Iris pigment epithelial cell (primary cell): ENCODE measurements around the gene ZNF37A.
A peak's percentile ranks its signal among the peaks of the same experiment; 100 is the strongest.
"Not testable (repeated sequence)": the region's sequence is repeated elsewhere in the genome, so short reads cannot be mapped to it uniquely, and the experiment has no call there.

Experiments
- DNase-seq: peaks from one replicate; pipeline ENCODE4 v3.0.0-alpha.2; 2011; ENCODE audit warnings: low read depth

Gene ZNF37A

GRCh38 chr10:38094158-38094926, at the start of gene ZNF37A:
Gene ZNF37A (plus strand): TSS chr10:38094337. CDS start chr10:38096618, 2,281 bp downstream.
- peak; percentile 99 for DNase-seq

- DNase-seq = no peak
Measured at GRCh38 chr10:38045129-38045528, 49.0 kb upstream of the ZNF37A start.

DNA sequence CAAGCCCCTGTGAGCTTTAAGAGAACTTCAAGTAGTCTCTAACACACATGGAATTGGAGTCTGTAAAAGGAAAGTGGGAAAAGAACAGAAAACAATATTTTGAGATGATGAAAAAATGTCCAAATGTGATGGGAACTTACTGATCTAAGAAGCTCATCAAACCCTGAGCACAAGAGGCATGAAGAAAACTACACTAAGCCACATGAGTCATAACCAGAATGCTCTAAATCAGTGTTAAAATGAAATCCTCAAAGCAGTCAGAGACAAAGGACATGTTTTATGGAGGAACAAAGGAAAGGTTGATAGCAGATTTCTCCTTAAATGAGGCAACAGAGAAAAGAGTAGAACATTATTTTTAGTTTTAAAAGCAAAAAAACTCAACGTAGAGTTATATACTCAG, 46.5 kb upstream of the ZNF37A start:
- peak; percentile 65 for DNase-seq

DNA sequence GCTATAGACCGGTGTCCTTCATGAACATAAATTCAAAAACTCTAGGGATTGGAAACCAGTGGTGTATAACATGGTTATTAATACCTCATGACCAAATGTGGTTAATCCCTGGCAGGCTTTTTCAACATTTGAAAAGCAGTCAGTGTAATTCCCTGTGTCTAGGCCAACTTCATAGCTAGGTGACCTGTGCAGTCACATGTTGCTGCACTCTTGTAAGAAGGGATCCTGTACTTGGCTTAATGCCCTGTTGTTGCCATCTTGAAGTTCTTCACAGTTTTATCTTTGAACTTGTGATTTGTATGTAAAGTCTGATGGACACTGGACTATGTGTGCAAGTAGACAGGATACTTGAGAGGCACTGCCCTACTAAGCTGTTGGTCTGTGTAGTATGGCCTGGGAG, 43.9 kb upstream of the ZNF37A start:
- DNase-seq = no peak

GRCh38 chr10:38054361-38054797, 39.8 kb upstream of the ZNF37A start:
- DNase-seq = peak; percentile 92

- DNase-seq = not testable (repeated sequence)
Measured at GRCh38 chr10:38055274-38055894, 38.8 kb upstream of the ZNF37A start.

DNA sequence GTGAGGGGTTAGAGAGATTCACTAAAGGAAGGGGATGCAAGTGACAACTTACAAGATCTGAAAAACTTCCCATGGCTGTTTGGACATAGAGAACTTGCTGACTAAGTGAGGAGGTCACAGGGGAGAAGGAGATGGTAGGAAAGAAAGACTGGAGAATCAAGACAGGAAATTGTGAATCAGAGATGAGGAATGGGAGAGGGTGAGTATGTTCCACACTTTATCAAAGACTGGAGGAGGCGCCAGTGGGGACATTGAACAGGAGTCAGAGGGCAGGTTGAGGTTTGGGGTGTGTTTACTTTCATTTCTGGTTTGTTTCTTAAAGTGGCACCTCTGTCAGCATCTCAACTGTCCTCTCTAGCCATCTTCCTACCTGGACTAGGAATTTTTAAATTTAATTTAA, 24.5 kb upstream of the ZNF37A start:
- DNase-seq = peak; percentile 92

GRCh38 chr10:38070501-38070900, 23.6 kb upstream of the ZNF37A start:
- DNase-seq = no peak

DNA sequence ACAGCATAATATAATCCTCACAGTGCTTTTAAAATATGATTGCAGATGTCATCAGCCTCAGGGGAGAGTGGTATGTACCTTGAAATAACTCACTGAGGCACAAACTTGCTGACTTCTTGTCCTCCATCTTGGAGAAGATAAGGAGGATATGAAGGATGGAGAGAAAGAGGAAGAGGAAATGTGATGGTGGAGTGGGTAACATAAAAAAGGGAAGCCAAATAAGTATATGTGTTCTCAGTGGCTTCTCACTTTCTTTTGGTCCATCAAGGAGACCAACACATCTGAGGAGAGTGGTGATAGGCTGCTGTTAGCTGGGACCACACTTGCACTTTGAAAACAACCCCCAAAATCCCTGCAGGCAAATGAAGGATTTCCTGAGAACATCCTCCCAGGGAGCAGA, 21.6 kb upstream of the ZNF37A start:
- no peak for DNase-seq

DNA sequence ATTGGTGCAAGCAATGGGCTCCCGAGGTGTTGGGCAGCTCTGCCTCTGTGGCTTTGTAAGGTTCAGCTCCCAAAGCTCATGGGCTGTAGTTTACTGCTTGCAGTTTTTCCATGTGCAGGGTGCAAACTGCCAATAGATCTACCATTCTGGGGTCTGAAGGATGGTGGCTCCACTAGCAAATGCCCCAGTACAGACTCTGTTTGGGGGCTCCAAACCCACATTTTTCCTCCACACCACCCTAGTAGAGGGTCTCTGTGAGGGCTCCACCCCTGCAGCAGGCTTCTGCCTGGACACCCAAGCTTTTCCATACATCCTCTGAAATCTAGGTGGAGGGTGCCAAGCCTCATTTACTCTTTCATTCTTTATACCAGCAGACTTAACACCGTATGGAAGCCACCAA, 17.4 kb upstream of the ZNF37A start:
- DNase-seq = no peak

DNA sequence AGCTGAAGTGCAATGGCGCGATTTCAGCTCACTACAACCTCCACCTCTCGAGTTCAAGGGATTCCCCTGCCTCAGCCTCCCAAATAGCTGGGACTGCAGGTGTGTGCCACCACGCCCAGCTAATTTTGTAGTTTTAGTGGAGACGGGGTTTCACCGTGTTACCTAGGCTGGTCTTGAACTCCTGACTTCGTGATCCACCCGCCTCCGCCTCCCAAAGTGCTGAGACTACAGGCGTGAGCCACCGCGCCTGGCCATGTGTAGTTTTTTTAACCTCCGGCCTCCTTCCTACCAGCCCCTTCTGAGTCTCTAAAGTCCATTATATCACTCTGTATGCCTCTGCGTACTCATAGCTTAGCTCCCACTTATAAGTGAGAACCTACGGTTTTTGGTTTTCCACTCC, 819 bp upstream of the ZNF37A start:
- DNase-seq = not testable (repeated sequence)

DNA sequence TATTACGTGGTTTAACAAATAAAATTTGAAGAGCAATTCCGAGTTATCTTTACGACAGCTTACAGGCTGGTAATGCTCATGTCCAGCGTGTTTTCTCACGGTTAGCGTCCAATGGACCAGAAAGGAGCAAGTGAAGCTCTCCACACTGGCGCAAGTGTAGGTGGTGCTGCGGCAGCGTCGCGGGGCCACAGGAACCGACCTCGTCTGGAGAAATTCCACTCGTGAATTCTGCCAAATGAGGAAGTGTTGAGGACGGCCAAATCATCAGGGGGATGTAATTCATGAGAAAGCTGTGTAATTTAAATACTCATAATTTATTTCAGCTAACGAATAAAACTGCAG, 350 bp upstream of the ZNF37A start:
- no peak for DNase-seq

DNA sequence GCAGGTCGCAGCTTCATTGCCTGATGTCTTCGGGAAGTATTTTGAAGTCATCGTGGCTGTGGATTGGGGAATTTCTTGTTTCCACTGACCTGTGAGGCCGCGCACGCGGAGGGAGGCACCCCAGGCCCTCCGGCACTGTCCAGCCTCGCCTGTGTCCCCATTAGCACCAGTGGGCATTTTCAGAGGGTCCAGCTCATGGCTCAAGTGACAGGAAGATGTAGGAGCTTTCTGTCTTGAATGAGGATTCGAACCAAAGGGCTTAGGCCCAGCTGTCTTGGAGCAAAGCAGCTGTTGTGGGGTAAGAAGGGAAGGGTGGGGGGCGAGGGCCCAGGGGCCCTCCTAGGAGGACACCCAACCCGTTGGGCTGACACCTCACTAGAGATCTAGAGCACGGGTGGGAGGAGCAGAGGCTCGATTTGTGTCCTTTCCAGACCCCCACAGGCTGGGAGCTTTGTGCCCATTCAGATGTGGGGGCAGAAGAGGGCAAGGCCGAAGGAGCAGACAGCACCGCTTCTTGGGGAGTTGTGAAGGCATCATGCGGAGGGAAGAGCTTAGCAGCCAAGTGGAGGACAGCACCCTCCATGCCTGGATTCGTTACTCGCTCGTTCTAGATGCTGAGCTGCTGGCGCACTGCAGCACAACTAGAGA, 914 bp downstream of the ZNF37A start:
- no peak for DNase-seq

DNA sequence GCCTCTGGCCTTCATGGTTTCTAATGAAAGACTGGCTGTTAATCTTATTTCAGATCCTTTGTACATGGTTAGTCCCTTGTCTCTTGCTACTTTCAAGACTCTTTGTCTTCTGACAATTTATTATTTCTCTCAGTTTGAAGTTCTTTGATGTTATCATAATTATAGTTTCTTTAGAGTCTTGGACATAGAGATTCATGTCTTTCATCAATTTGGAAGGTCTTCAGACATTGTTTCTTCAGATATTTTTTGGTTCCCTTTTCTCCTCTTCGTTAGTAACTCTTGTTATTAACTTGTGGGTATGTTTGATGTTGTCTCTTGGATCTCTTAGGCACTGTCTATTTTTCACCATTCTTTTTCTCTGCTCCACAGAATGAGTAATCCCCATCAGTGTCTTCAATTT, 8.7 kb downstream of the ZNF37A start:
- DNase-seq = no peak

- no peak for DNase-seq
Measured at GRCh38 chr10:38103756-38104155, 9.6 kb downstream of the ZNF37A start.

- no peak for DNase-seq
Measured at GRCh38 chr10:38112159-38112558, 18.0 kb downstream of the ZNF37A start.

DNA sequence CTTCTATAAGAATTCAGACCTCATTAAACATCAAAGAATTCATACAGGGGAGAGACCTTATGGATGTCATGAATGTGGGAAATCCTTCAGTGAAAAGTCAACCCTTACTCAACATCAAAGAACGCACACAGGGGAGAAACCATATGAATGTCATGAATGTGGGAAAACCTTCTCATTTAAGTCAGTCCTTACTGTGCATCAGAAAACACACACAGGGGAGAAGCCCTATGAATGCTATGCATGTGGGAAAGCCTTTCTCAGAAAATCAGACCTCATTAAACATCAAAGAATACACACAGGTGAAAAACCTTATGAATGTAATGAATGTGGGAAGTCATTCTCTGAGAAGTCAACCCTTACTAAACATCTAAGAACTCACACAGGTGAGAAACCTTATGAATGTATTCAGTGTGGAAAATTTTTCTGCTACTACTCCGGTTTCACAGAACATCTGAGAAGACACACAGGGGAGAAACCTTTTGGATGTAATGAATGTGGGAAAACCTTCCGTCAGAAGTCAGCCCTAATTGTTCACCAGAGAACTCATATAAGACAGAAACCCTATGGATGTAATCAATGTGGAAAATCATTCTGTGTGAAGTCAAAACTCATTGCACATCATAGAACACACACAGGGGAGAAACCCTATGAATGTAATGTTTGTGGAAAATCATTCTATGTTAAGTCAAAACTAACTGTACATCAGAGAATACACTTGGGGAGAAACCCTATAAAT, 24.1 kb downstream of the ZNF37A start:
- DNase-seq = peak; percentile 28

DNA sequence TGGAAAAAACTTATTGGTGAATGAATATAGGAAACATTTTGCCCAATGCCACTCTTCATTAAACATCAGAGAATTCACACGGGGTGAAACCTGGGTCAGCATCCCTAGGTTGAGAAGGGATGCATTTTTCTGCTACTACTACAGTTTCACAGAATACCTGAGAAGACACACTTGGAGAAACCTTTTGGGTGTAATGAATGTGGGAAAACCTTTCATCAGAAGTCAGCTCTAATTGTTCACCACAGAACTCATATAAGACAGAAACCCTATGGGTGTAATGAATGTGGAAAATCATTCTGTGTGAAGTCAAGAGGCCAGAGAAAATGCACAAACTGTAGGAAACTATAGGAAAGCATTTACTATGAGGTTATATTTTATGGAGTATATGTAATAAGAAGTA, 24.9 kb downstream of the ZNF37A start:
- DNase-seq = no peak

- DNase-seq = no peak
Measured at GRCh38 chr10:38127812-38128211, 33.7 kb downstream of the ZNF37A start.

GRCh38 chr10:38143587-38143986, 49.5 kb downstream of the ZNF37A start:
- peak; percentile 26 for DNase-seq

DNA sequence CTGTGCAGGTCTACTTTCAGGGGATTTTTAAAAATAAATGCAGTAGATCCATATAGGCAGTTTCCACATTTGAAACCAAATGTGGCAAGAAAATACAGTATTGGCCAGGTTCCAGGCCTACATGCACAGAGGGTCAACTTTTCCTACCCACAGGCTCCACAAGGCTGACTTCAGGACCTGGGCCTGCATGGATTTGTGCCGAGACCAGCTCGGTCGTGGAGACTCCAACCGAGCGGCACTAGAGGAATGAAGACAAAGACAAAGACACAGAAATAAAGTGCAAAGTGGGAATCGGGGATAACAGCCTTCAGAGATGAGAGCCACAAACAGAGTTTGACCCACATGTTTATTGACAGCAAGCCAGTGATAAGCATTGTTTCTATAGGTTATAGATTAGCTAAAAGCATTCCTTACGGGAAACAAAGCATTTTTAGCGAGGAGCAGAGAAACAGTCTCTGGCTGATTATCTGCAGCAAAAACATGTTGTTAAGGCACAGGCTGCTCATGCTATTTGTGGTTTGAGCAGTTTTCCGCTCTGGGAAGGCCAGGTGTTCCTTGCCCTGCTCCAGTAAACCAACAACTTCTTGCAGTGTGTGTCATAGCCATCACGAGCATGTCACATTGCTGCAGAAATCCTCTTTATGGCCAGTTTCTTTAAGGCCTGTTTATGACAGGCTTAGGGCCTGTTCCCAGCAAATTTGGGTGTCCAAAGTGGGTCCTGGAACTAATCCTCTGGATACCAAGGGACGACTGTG, 52.6 kb downstream of the ZNF37A start:
- no peak for DNase-seq

- no peak for DNase-seq
Measured at GRCh38 chr10:38147686-38148085, 53.5 kb downstream of the ZNF37A start.
